ENCODE measurements around the gene DNAH12. TPM values are rescaled to one million over a fixed set of nuclear protein-coding genes. Genes with fewer than 3 reads are reported as not detected.

The DNAH12 gene
- total and polyA plus RNA-seq, 8 donors, result 0.61 to 10.4 (median 5.4) TPM

- TF ChIP-seq CTCF (IDR thresholded peaks at IDR 0.05), result no peak
- Histone ChIP-seq H3K36me3 (peaks cover 0 to 66% of the 10 kb centered on the region in 2 donors), H3K4me1 (peaks cover 10 to 51% of the 10 kb centered on the region in 2 donors), H3K9me3 (no peaks in the 10 kb centered on the region), H3K27me3 (no peaks in the 10 kb centered on the region), H3K4me3 (no peak overlapping the region), H3K27ac (no peak overlapping the region)
- DNase-seq (no peak), ATAC-seq (no peak)
- intact Hi-C loops (cut with DNase I), result no loop called here
Measured at GRCh38 chr3:57583544-57583943, 39.4 kb upstream of the DNAH12 start.

GRCh38 chr3:57582474-57583168 is 38.5 kb upstream of the DNAH12 start:
- intact Hi-C loops (cut with DNase I), result no loop called here
- Histone ChIP-seq H3K4me3 (no peak overlapping the region), H3K27ac (no peak overlapping the region), H3K36me3 (peaks cover 3 to 75% of the 10 kb centered on the region in 2 donors), H3K4me1 (peaks cover 10 to 42% of the 10 kb centered on the region in 2 donors), H3K27me3 (no peaks in the 10 kb centered on the region), H3K9me3 (no peaks in the 10 kb centered on the region)
- DNase-seq (no peak), ATAC-seq (peak; percentile 42)
- no peak for TF ChIP-seq CTCF (IDR thresholded peaks at IDR 0.05)

- no peak overlapping the region for H3K27ac ChIP-seq
- H3K36me3 ChIP-seq, result peaks cover 3 to 98% of the 10 kb centered on the region in 2 donors
- TF ChIP-seq CTCF (IDR thresholded peaks at IDR 0.05), result no peak
- intact Hi-C loops (cut with DNase I), result no loop called here
- H3K9me3 ChIP-seq, result no peaks in the 10 kb centered on the region
- ATAC-seq (no peak), DNase-seq (no peak)
- no peaks in the 10 kb centered on the region for H3K27me3 ChIP-seq
- H3K4me3 ChIP-seq, result no peak overlapping the region
- H3K4me1 ChIP-seq, result peaks cover 2 to 25% of the 10 kb centered on the region in 2 donors
Measured at GRCh38 chr3:57577801-57578200, 33.7 kb upstream of the DNAH12 start.

GRCh38 chr3:57575966-57576626 is 32.0 kb upstream of the DNAH12 start:
- no peak for TF ChIP-seq CTCF (IDR thresholded peaks at IDR 0.05)
- intact Hi-C loops (cut with DNase I), result no loop called here
- H3K27me3 ChIP-seq, result no peaks in the 10 kb centered on the region
- no peak overlapping the region for H3K4me3 ChIP-seq
- no peaks in the 10 kb centered on the region for H3K9me3 ChIP-seq
- no peak overlapping the region for H3K27ac ChIP-seq
- peaks cover 0 to 15% of the 10 kb centered on the region in 2 donors for H3K4me1 ChIP-seq
- no peak for ATAC-seq
- no peak for DNase-seq
- H3K36me3 ChIP-seq, result peaks cover 3 to 98% of the 10 kb centered on the region in 2 donors

- no peak overlapping the region for H3K27ac ChIP-seq
- peaks cover 0 to 97% of the 10 kb centered on the region in 2 donors for H3K36me3 ChIP-seq
- no peak for DNase-seq
- H3K4me1 ChIP-seq, result peaks cover 0 to 10% of the 10 kb centered on the region in 2 donors
- no peak overlapping the region for H3K4me3 ChIP-seq
- no peaks in the 10 kb centered on the region for H3K9me3 ChIP-seq
- intact Hi-C loops (cut with DNase I), result no loop called here
- ATAC-seq, result peak; percentile 87
- no peaks in the 10 kb centered on the region for H3K27me3 ChIP-seq
- TF ChIP-seq CTCF (IDR thresholded peaks at IDR 0.05), result no peak
Measured at GRCh38 chr3:57572096-57572495, 28.0 kb upstream of the DNAH12 start.

All from left lung (tissue), 10 donors.